AG10803 (cell line): ENCODE results near the gene CIAO2A.
A peak's percentile ranks its signal among the peaks of the same experiment; 100 is the strongest.
"Not testable (repeated sequence)": the region's sequence is repeated elsewhere in the genome, so short reads cannot be mapped to it uniquely, and the experiment has no call there.

Experiments
- DNase-seq: peaks from one replicate; pipeline ENCODE4 v3.0.0; 2010; ENCODE audit warnings: low read depth
- H3K4me3 ChIP-seq: 2 replicates; pipeline ENCODE4 v1.5.1; 2011; ENCODE audit warnings: mild to moderate bottlenecking, low read length, control low read depth
- TF ChIP-seq, protein P1 (sequence below): conservative IDR thresholded peaks from 2 replicates; pipeline ENCODE4 v1.5.1; 2011; ENCODE audit warnings: mild to moderate bottlenecking, low read length, control low read depth, inconsistent platforms

CIAO2A gene

DNA sequence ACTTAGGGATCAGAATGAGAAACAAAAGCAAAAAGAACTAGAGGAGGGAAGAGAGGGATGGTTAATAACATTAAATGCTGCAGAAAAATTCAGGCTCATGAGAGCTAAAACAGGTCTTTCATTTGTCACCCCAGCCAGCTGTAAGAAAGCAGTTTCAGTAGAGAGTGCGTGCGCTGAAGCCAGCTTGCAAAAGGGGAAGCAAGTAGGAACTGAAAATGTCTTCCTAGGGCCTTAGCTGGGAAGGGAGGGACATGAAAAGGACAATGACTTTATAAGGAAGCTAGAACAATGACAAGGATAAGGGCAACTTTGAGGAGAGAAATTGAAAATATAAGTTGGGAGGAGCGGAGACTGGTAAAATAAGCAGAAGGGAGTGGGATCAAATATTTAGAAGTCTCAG, 3.1 kb downstream of the CIAO2A start:
- TF ChIP-seq, protein P1, sequence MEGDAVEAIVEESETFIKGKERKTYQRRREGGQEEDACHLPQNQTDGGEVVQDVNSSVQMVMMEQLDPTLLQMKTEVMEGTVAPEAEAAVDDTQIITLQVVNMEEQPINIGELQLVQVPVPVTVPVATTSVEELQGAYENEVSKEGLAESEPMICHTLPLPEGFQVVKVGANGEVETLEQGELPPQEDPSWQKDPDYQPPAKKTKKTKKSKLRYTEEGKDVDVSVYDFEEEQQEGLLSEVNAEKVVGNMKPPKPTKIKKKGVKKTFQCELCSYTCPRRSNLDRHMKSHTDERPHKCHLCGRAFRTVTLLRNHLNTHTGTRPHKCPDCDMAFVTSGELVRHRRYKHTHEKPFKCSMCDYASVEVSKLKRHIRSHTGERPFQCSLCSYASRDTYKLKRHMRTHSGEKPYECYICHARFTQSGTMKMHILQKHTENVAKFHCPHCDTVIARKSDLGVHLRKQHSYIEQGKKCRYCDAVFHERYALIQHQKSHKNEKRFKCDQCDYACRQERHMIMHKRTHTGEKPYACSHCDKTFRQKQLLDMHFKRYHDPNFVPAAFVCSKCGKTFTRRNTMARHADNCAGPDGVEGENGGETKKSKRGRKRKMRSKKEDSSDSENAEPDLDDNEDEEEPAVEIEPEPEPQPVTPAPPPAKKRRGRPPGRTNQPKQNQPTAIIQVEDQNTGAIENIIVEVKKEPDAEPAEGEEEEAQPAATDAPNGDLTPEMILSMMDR, result no peak
- DNase-seq, result no peak
- no peak overlapping the region for H3K4me3 ChIP-seq

DNA sequence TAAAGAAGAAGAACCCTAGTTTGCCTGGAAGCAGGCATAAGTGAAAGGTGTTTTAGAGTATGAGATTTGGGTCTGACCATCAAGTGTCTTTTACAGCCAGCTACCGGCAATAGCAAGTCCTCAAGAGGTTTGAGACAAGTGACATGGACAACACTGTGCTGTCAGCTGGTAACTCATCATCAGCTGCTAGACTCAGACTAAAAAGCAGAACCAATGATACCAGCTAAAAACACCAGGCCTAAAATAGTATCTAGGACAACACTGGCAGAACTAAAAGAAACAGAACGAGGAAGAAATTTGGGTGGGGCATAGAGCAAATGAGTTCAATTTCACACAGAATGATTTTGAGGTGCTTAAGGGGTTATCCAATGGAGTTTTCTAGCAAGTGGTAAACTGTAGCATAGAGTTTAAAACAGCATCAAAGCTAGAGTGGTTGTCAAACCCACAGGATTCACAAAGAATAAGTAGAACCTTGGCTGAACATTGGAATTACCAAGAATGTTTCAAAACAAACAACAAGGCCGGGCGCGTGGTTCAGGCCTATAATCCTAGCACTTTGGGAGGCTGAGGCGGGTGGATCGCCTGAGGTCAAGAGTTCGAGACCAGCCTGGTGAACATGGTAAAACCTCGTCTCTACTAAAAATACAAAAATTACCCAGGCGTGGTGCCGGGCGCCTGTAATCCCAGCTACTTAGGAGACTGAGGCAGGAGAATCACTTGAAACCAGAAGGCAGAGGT, 3.9 kb downstream of the CIAO2A start:
- TF ChIP-seq, protein P1, result no peak
- H3K4me3 ChIP-seq, result no peak overlapping the region
- DNase-seq, result no peak

DNA sequence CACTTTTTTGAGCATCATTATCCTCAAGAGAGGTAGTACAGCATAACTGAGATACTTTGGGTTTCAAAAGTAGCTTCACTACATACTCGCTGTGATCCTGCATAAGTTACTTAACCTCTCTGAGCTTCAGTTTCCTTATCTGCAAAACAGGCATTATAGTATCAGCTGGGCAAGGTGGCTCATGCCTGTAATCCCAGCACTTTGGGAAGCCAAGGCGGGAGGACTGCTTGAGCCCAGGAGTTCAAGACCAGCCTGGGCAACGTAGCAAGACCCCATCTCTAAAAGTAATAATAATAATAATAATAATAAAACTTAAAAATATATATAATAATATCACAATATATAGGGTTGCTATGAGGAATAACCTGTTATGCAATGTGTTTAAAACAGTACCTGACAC, 10.9 kb downstream of the CIAO2A start:
- no peak for DNase-seq
- TF ChIP-seq, protein P1, result no peak
- no peak overlapping the region for H3K4me3 ChIP-seq

DNA sequence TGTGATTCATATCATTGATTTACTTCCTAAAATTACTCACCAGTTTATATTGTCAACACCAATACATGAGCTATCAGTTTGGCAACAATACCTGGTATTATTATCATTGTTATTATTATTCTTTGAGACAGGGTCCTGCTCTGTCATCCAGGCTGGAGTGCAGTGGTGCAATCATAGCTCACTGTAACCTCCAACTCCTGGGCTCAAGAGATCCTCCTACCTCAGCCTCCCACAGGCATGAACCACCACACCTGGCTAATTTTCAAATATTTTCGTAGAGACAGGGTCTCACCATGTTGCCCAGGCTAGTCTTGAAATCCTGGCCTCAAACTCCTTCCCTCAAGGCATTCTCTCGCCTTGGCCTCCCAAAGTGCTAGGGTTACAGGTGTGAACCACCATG, 20.1 kb downstream of the CIAO2A start:
- not testable (repeated sequence) for H3K4me3 ChIP-seq, DNase-seq

DNA sequence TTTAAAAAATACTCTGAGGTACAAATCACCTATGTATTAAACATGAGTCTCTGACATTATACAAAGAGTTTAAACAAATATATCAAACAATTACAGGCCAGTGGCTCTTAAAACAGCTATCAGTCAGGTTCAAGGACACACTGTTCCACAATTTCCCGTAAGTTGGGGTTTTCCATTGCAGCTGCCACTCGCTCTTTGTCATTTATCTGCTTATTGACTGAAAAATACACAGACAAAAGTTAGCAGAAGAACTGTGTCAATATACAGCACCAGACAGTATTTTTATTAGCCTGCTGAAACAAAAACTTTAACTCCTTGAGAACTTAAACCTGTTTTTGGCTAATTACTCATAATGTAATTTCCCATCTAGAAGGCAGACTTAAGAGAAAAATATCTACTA, 20.8 kb downstream of the CIAO2A start:
- DNase-seq, result no peak
- H3K4me3 ChIP-seq, result no peak overlapping the region
- TF ChIP-seq, protein P1, result no peak

DNA sequence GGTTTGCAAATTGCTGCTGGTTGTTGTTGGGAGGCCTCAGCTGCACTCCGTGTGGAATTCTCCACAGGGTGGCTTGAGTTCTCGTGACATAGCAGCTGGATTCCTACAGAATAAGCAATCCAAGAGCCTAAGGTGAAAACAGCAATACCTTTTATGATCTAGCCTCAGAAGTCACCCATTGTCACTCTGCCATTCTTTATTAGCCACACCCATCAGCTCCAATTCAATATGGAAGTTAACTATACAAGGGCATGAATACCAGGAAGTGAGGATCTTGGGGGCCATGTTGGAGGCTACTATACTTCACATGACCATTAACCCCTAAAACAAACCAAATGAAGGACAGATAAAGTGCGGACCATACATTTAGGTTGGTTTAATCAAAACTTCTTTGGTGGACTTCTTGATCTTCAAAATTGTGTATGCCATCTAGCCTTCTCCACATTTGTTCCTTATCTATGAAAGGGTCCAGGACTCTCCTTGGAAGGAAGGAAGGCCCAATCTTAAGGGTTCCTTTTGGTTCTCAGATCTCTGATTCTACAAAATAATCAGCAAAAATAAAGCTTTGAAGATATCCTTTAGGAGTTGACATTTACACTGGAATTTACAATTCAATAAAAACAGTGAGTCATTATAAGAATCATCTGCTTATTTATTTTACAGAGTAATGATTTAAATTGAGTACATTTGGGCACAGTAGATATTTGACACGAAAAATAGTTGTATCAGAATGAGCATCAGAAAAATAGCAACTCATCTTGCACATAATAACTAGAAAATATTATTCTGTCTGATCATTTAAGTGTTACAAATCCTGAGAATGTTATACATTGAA, 21.5 kb downstream of the CIAO2A start:
- DNase-seq, result no peak
- TF ChIP-seq, protein P1, result no peak

DNA sequence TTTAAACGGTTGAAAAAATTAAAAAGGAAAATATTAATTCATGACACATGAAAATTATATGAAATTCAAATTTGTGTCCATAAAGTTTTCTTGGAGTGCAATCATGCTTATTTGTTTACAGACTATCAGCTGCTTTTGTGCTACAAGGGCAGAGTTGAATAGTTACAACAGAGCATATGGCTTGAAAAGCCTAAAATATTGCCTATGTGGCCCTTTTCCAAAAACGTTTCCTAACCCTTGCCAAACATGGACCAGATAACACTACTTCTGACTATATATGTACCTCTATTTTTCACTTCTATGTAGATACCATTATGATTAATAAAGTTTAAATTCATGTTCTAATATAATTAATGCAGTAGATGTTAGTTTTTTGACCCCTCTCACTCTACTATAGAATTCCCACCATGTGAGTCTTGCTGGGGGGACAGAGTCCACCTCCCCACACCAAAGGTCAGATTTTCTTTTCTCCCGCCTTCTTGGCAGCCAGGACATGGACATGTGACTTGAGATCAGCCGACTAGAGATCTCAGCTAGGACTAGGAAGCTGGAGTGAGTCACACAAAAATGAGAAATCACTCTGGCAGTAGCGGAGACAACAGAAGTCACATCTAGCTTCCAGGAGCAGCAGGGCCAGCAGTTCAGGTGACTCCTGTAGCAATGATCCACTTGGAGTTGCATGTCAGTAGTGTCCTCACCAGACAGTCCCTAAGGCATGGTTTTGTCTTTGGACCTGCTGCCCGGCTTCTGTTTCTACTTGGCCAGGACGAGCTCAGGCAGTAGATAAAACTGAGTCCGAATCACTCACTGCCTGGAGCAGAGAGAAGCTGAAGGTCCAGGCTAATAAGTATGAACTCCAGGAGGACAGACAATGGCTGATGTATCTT, 22.4 kb downstream of the CIAO2A start:
- peak; percentile 72 for DNase-seq
- H3K4me3 ChIP-seq, result no peak overlapping the region
- TF ChIP-seq, protein P1, result no peak

More for the DNA sequence above, 21.5 kb downstream of the CIAO2A start:
- no peak overlapping the region for H3K4me3 ChIP-seq
